Breast epithelium (tissue), 3 donors: ENCODE data around the gene ZNF638.

Experiments used
- POLR2A ChIP-seq: fragments of 450-650 bp; IDR thresholded peaks from one replicate; pipeline ENCODE4 v1.6.1; 2016; ENCODE audit warnings: antibody characterized with exemption, mild to moderate bottlenecking, moderate library complexity
- TF ChIP-seq, protein P1 (sequence below), 3 donors: fragments of 450-650 bp; IDR thresholded peaks; one replicate each; pipeline ENCODE4 v1.5.1; 2016 to 2017; ENCODE audit warnings: antibody characterized with exemption in 3 of 3, mild to moderate bottlenecking in 3 of 3, moderate library complexity in 3 of 3

DNA sequence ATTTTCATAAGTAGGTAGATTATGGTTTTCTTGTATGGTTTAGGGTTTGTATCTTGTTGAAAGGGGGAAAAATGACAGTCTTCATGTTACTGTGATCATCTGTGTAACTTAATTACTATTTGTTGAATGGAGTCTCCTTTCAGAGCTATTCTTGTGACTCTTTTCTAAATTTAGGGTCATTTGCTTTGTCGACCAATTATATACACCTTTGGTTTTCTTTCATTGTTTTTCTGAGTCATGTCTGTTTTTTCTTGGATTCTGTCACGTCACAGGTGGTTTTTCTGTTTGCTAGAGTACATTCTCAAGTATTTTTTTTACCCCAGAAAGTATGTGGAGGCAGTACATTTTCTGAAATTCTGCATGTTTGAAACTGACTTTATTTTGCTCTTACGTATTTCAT lies 78.0 kb downstream of the ZNF638 start:
- TF ChIP-seq, protein P1, sequence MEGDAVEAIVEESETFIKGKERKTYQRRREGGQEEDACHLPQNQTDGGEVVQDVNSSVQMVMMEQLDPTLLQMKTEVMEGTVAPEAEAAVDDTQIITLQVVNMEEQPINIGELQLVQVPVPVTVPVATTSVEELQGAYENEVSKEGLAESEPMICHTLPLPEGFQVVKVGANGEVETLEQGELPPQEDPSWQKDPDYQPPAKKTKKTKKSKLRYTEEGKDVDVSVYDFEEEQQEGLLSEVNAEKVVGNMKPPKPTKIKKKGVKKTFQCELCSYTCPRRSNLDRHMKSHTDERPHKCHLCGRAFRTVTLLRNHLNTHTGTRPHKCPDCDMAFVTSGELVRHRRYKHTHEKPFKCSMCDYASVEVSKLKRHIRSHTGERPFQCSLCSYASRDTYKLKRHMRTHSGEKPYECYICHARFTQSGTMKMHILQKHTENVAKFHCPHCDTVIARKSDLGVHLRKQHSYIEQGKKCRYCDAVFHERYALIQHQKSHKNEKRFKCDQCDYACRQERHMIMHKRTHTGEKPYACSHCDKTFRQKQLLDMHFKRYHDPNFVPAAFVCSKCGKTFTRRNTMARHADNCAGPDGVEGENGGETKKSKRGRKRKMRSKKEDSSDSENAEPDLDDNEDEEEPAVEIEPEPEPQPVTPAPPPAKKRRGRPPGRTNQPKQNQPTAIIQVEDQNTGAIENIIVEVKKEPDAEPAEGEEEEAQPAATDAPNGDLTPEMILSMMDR (IDR thresholded peaks at IDR 0.05): no peak
- TF ChIP-seq POLR2A: no peak
